GM23338 (cell line): ENCODE data around the gene SFXN5. TPM values are rescaled to one million over a fixed set of nuclear protein-coding genes. Genes with fewer than 3 reads are reported as not detected.

Experiments
- ATAC-seq: fragments of 200-7000 bp; cut with Tn5 transposase; 3 replicates; pipeline ENCODE4 v1.9.1; 2020
- DNase-seq: peaks from one replicate; pipeline ENCODE4 v3.0.0-alpha.2; 2015; ENCODE audit warnings: low spot score
- H2AFZ ChIP-seq: fragments of 200-600 bp; sonication (generic); 2 replicates; pipeline ENCODE4 v1.8.0; 2016; ENCODE audit warnings: antibody characterized with exemption, mild to moderate bottlenecking, moderate library complexity
- H3F3A ChIP-seq: fragments of 200-600 bp; sonication (generic); replicated peaks from 2 replicates; pipeline ENCODE4 v1.8.0; 2017; ENCODE audit warnings: antibody characterized with exemption, mixed run types, low read depth
- H3K27ac ChIP-seq: fragments of 200-600 bp; sonication (generic); 2 replicates; pipeline ENCODE4 v1.6.1; 2016; ENCODE audit warnings: low read depth
- H3K27me3 ChIP-seq: fragments of 200-600 bp; sonication (generic); 2 replicates; pipeline ENCODE4 v1.8.0; 2016; ENCODE audit warnings: mild to moderate bottlenecking, mixed run types, moderate library complexity; ENCODE audit not compliant: insufficient read depth
- H3K36me3 ChIP-seq: fragments of 200-600 bp; sonication (generic); 2 replicates; pipeline ENCODE4 v1.8.0; 2016; ENCODE audit warnings: mild to moderate bottlenecking; ENCODE audit not compliant: insufficient read depth
- H3K4me1 ChIP-seq: fragments of 200-600 bp; sonication (generic); 2 replicates; pipeline ENCODE4 v1.8.0; 2016; ENCODE audit warnings: mild to moderate bottlenecking, moderate library complexity; ENCODE audit not compliant: insufficient read depth
- H3K4me2 ChIP-seq: fragments of 200-600 bp; sonication (generic); 2 replicates; pipeline ENCODE4 v1.7.1; 2017; ENCODE audit warnings: mixed run types
- H3K4me3 ChIP-seq: fragments of 200-600 bp; sonication (generic); 2 replicates; pipeline ENCODE4 v1.6.1; 2016; ENCODE audit warnings: mixed run types
- H3K79me2 ChIP-seq: fragments of 200-600 bp; sonication (generic); replicated peaks from 2 replicates; pipeline ENCODE4 v1.8.0; 2017; ENCODE audit warnings: mild to moderate bottlenecking; ENCODE audit not compliant: insufficient read depth
- H3K9me2 ChIP-seq: fragments of 200-600 bp; sonication (generic); 2 replicates; pipeline ENCODE4 v1.8.0; 2017; ENCODE audit not compliant: insufficient read depth
- H4K20me1 ChIP-seq: fragments of 200-600 bp; sonication (generic); replicated peaks from 2 replicates; pipeline ENCODE4 v1.8.0; 2017; ENCODE audit warnings: mild to moderate bottlenecking; ENCODE audit not compliant: insufficient read depth
- H3K27ac Mint-ChIP-seq: 2 replicates; pipeline ENCODE4 v1.8.0; 2020; ENCODE audit warnings: inconsistent platforms, mild to moderate bottlenecking, moderate library complexity, mixed read lengths
- H3K27me3 Mint-ChIP-seq: 3 replicates; pipeline ENCODE4 v1.8.0; 2022; ENCODE audit warnings: low read depth, mild to moderate bottlenecking, moderate library complexity, mixed read lengths, inconsistent platforms; ENCODE audit not compliant: insufficient read depth, poor library complexity
- H3K36me3 Mint-ChIP-seq: 3 replicates; pipeline ENCODE4 v1.8.0; 2021; ENCODE audit warnings: low read depth, mild to moderate bottlenecking, inconsistent platforms, moderate library complexity, mixed read lengths
- H3K4me1 Mint-ChIP-seq: 3 replicates; pipeline ENCODE4 v1.8.0; 2020; ENCODE audit warnings: mild to moderate bottlenecking, inconsistent platforms, mixed read lengths
- H3K4me3 Mint-ChIP-seq: 3 replicates; pipeline ENCODE4 v1.8.0; 2021; ENCODE audit warnings: moderate library complexity, mild to moderate bottlenecking, inconsistent platforms, mixed read lengths
- H3K9me3 Mint-ChIP-seq: 3 replicates; pipeline ENCODE4 v1.8.0; 2020; ENCODE audit warnings: moderate library complexity, mild to moderate bottlenecking, inconsistent platforms, mixed read lengths
- CREB1 ChIP-seq: fragments of 250-450 bp; sonication (Bioruptor Pico); IDR thresholded peaks from 2 replicates; pipeline ENCODE4 v1.5.0; 2020; ENCODE audit warnings: low read depth, mild to moderate bottlenecking, moderate library complexity
- EZH2 ChIP-seq: fragments of 200-600 bp; sonication (generic); IDR thresholded peaks from one replicate; pipeline ENCODE4 v1.8.0; 2017; ENCODE audit warnings: antibody characterized with exemption, mild to moderate bottlenecking, low read depth; ENCODE audit not compliant: unreplicated experiment
- EZH2phosphoT487 ChIP-seq: fragments of 200-600 bp; sonication (generic); IDR thresholded peaks from one replicate; pipeline ENCODE4 v1.8.1; 2018; ENCODE audit warnings: antibody characterized with exemption; ENCODE audit not compliant: unreplicated experiment
- JUNB ChIP-seq: IDR thresholded peaks from one replicate; pipeline ENCODE4 v1.6.1; 2016; ENCODE audit warnings: antibody characterized with exemption; ENCODE audit not compliant: unreplicated experiment
- NANOG ChIP-seq: IDR thresholded peaks from 2 replicates; pipeline ENCODE4 v1.6.1; 2016; ENCODE audit warnings: antibody characterized with exemption, borderline replicate concordance
- POLR2AphosphoS5 ChIP-seq: IDR thresholded peaks from 2 replicates; pipeline ENCODE4 v1.6.1; 2016; ENCODE audit warnings: antibody characterized with exemption, low read depth
- STAT1 ChIP-seq: IDR thresholded peaks from one replicate; pipeline ENCODE4 v1.6.1; 2016; ENCODE audit warnings: antibody characterized with exemption; ENCODE audit not compliant: unreplicated experiment
- ZNF114 ChIP-seq: fragments of 250-450 bp; sonication (Bioruptor Pico); IDR thresholded peaks from 2 replicates; pipeline ENCODE4 v1.5.0; 2020; ENCODE audit warnings: mild to moderate bottlenecking, moderate library complexity
- ZNF331 ChIP-seq: fragments of 250-450 bp; sonication (Bioruptor Pico); IDR thresholded peaks from 2 replicates; pipeline ENCODE4 v1.5.0; 2020; ENCODE audit warnings: low read depth, mild to moderate bottlenecking, moderate library complexity
- polyA plus RNA-seq: library from polyadenylated mRNA; unstranded; fragments of >200 nt; fragmentation: Nextera tagmentation; extraction: Ambion mirVana; gene quantifications from 2 replicates; pipeline ENCODE4 v1.2.1, GENCODE V29; 2016
- total RNA-seq: library from RNA; depleted of rRNA; stranded (reverse); fragments of >200 nt; shearing (Covaris generic); gene quantifications from 2 replicates; pipeline ENCODE4 v1.2.3, GENCODE V29; 2014
- TF ChIP-seq, protein P1 (sequence below), 2 experiments: fragments of 200-600 bp in 1 of 2; sonication (generic) in 1 of 2; conservative IDR thresholded peaks; 2 replicates each; pipeline versions ENCODE4 v1.5.1 to v1.6.1; 2016 to 2017; ENCODE audit warnings: antibody characterized with exemption in 2 of 2, low read depth in 2 of 2, mild to moderate bottlenecking in 2 of 2, moderate library complexity in 1 of 2
- TF ChIP-seq, protein P2 (sequence below): IDR thresholded peaks from one replicate; pipeline ENCODE4 v1.6.1; 2018; ENCODE audit warnings: antibody characterized with exemption; ENCODE audit not compliant: unreplicated experiment
- TF ChIP-seq, protein P3 (sequence below): fragments of 250-450 bp; sonication (Bioruptor Pico); IDR thresholded peaks from 2 replicates; pipeline ENCODE4 v1.5.0; 2020; ENCODE audit warnings: mild to moderate bottlenecking, moderate library complexity
- TF ChIP-seq, protein P4 (sequence below): IDR thresholded peaks from 2 replicates; pipeline ENCODE4 v1.6.1; 2016; ENCODE audit warnings: antibody characterized with exemption

Gene SFXN5
- total and polyA plus RNA-seq, 2 experiments from 2014 or later = 23.6 to 25.8 TPM

DNA sequence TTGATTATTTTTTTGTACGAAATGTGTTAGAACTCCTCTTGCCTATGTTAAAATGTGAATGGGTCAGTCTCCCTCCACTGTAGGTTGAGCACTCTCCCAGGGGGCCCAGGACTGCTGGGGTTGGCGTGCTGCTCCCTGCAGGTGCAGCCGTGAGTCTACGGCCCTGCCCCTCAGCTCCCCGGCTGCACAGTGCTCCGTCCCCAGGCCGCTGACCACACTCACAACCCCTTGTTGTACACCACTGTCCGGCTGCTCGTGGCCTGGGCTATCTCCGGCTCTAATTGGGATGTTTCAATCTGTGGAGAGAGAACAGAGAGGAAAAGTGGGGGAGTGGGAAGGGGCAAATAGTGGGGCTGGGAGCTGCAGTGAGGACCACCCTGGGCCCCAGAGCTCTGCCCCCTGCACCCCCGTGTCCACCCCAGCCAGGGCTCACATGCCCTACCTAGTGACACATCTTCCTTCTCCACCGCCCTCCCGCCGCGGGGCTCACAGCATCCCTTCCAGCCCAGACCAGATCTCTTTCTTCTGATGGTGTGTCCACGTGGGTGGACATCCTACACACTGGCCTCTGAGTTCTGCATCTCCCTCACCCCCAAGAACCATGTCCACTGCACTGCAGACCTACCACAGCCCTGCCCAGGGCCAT, 126.6 kb downstream of the SFXN5 start:
- DNase-seq (no peak), ATAC-seq (no peak)
- H3K9me3 Mint-ChIP-seq = peaks cover 4% of the 10 kb centered on the region; the same call in 2 of the 3 replicates
- Histone ChIP-seq H3K4me2 (no peak overlapping the region), H3K27ac (no peak overlapping the region), H3F3A (no peaks in the 10 kb centered on the region), H3K4me3 (no peak overlapping the region), H3K9me2 (no peaks in the 10 kb centered on the region), H3K27me3 (no peaks in the 10 kb centered on the region), H3K4me1 (peaks cover 12% of the 10 kb centered on the region; the same call in 1 of the 2 replicates), H3K79me2 (no peaks in the 10 kb centered on the region), H4K20me1 (no peaks in the 10 kb centered on the region), H3K36me3 (no peaks in the 10 kb centered on the region), H2AFZ (no peak overlapping the region)
- peaks cover 12% of the 10 kb centered on the region for H3K27me3 Mint-ChIP-seq
- TF ChIP-seq JUNB (no peak), EZH2 (no peak), EZH2phosphoT487 (no peak), NANOG (no peak), ZNF331 (no peak), STAT1 (no peak), CREB1 (CRISPR knock-in tag) (no peak), ZNF114 (no peak), POLR2AphosphoS5 (no peak)
- TF ChIP-seq, protein P1, sequence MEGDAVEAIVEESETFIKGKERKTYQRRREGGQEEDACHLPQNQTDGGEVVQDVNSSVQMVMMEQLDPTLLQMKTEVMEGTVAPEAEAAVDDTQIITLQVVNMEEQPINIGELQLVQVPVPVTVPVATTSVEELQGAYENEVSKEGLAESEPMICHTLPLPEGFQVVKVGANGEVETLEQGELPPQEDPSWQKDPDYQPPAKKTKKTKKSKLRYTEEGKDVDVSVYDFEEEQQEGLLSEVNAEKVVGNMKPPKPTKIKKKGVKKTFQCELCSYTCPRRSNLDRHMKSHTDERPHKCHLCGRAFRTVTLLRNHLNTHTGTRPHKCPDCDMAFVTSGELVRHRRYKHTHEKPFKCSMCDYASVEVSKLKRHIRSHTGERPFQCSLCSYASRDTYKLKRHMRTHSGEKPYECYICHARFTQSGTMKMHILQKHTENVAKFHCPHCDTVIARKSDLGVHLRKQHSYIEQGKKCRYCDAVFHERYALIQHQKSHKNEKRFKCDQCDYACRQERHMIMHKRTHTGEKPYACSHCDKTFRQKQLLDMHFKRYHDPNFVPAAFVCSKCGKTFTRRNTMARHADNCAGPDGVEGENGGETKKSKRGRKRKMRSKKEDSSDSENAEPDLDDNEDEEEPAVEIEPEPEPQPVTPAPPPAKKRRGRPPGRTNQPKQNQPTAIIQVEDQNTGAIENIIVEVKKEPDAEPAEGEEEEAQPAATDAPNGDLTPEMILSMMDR (conservative IDR thresholded peaks at IDR 0.05; ENCODE audit: low read depth in 2 of 2) = no peak
- TF ChIP-seq, protein P2, sequence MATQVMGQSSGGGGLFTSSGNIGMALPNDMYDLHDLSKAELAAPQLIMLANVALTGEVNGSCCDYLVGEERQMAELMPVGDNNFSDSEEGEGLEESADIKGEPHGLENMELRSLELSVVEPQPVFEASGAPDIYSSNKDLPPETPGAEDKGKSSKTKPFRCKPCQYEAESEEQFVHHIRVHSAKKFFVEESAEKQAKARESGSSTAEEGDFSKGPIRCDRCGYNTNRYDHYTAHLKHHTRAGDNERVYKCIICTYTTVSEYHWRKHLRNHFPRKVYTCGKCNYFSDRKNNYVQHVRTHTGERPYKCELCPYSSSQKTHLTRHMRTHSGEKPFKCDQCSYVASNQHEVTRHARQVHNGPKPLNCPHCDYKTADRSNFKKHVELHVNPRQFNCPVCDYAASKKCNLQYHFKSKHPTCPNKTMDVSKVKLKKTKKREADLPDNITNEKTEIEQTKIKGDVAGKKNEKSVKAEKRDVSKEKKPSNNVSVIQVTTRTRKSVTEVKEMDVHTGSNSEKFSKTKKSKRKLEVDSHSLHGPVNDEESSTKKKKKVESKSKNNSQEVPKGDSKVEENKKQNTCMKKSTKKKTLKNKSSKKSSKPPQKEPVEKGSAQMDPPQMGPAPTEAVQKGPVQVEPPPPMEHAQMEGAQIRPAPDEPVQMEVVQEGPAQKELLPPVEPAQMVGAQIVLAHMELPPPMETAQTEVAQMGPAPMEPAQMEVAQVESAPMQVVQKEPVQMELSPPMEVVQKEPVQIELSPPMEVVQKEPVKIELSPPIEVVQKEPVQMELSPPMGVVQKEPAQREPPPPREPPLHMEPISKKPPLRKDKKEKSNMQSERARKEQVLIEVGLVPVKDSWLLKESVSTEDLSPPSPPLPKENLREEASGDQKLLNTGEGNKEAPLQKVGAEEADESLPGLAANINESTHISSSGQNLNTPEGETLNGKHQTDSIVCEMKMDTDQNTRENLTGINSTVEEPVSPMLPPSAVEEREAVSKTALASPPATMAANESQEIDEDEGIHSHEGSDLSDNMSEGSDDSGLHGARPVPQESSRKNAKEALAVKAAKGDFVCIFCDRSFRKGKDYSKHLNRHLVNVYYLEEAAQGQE = no peak
- TF ChIP-seq, protein P3, sequence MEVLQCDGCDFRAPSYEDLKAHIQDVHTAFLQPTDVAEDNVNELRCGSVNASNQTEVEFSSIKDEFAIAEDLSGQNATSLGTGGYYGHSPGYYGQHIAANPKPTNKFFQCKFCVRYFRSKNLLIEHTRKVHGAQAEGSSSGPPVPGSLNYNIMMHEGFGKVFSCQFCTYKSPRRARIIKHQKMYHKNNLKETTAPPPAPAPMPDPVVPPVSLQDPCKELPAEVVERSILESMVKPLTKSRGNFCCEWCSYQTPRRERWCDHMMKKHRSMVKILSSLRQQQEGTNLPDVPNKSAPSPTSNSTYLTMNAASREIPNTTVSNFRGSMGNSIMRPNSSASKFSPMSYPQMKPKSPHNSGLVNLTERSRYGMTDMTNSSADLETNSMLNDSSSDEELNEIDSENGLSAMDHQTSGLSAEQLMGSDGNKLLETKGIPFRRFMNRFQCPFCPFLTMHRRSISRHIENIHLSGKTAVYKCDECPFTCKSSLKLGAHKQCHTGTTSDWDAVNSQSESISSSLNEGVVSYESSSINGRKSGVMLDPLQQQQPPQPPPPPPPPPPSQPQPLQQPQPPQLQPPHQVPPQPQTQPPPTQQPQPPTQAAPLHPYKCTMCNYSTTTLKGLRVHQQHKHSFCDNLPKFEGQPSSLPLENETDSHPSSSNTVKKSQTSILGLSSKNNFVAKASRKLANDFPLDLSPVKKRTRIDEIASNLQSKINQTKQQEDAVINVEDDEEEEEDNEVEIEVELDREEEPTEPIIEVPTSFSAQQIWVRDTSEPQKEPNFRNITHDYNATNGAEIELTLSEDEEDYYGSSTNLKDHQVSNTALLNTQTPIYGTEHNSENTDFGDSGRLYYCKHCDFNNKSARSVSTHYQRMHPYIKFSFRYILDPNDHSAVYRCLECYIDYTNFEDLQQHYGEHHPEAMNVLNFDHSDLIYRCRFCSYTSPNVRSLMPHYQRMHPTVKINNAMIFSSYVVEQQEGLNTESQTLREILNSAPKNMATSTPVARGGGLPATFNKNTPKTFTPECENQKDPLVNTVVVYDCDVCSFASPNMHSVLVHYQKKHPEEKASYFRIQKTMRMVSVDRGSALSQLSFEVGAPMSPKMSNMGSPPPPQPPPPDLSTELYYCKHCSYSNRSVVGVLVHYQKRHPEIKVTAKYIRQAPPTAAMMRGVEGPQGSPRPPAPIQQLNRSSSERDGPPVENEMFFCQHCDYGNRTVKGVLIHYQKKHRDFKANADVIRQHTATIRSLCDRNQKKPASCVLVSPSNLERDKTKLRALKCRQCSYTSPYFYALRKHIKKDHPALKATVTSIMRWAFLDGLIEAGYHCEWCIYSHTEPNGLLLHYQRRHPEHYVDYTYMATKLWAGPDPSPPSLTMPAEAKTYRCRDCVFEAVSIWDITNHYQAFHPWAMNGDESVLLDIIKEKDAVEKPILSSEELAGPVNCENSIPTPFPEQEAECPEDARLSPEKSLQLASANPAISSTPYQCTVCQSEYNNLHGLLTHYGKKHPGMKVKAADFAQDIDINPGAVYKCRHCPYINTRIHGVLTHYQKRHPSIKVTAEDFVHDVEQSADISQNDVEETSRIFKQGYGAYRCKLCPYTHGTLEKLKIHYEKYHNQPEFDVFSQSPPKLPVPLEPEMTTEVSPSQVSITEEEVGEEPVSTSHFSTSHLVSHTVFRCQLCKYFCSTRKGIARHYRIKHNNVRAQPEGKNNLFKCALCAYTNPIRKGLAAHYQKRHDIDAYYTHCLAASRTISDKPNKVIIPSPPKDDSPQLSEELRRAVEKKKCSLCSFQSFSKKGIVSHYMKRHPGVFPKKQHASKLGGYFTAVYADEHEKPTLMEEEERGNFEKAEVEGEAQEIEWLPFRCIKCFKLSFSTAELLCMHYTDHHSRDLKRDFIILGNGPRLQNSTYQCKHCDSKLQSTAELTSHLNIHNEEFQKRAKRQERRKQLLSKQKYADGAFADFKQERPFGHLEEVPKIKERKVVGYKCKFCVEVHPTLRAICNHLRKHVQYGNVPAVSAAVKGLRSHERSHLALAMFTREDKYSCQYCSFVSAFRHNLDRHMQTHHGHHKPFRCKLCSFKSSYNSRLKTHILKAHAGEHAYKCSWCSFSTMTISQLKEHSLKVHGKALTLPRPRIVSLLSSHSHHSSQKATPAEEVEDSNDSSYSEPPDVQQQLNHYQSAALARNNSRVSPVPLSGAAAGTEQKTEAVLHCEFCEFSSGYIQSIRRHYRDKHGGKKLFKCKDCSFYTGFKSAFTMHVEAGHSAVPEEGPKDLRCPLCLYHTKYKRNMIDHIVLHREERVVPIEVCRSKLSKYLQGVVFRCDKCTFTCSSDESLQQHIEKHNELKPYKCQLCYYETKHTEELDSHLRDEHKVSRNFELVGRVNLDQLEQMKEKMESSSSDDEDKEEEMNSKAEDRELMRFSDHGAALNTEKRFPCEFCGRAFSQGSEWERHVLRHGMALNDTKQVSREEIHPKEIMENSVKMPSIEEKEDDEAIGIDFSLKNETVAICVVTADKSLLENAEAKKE (CRISPR knock-in tag) = no peak
- TF ChIP-seq, protein P4, sequence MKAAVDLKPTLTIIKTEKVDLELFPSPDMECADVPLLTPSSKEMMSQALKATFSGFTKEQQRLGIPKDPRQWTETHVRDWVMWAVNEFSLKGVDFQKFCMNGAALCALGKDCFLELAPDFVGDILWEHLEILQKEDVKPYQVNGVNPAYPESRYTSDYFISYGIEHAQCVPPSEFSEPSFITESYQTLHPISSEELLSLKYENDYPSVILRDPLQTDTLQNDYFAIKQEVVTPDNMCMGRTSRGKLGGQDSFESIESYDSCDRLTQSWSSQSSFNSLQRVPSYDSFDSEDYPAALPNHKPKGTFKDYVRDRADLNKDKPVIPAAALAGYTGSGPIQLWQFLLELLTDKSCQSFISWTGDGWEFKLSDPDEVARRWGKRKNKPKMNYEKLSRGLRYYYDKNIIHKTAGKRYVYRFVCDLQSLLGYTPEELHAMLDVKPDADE = no peak
- H3K27ac Mint-ChIP-seq = no peak overlapping the region
- no peak overlapping the region for H3K4me3 Mint-ChIP-seq
- peaks cover 21% of the 10 kb centered on the region for H3K36me3 Mint-ChIP-seq
- peaks cover 38% of the 10 kb centered on the region for H3K4me1 Mint-ChIP-seq
